ENCODE results near the gene LRP1B. TPM values are rescaled to one million over a fixed set of nuclear protein-coding genes. Genes with fewer than 3 reads are reported as not detected.

Gene LRP1B
- total and polyA plus RNA-seq, 2 of the 8 experiments (the other 6 are each of a cell fraction or from before 2014, with no cell fraction given), result 0.03 TPM; not detected in 1

DNA sequence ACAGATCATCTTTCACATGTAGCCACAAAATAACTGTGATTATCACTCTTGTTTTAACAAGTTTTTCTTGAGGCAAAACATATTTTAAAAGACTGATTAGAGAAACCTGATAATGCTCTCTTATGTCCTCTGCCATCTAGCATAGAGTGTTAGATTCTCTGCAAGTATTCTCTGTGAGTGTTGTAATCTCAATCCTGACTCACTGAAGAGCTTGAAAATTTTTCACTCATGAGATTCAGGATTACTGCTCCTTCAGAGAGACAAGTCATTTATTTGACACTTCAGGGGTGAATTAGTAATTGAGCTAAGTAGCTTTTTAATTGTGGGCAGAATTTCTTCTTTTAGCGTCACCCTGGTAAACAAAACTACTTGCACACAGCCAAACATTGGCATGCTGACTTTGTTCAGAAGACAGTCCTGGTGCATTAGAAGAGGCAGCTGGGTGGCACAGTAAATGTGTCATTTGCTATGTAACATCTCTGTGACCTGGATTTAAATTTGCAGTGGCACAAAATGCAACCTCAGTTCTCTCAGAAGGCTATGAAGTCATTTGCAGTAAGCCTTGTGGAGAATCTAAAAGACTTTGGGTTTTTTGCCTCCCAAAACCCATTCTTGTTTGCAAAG is 172.9 kb downstream of the LRP1B start (continued):
- TF ChIP-seq, protein P1, sequence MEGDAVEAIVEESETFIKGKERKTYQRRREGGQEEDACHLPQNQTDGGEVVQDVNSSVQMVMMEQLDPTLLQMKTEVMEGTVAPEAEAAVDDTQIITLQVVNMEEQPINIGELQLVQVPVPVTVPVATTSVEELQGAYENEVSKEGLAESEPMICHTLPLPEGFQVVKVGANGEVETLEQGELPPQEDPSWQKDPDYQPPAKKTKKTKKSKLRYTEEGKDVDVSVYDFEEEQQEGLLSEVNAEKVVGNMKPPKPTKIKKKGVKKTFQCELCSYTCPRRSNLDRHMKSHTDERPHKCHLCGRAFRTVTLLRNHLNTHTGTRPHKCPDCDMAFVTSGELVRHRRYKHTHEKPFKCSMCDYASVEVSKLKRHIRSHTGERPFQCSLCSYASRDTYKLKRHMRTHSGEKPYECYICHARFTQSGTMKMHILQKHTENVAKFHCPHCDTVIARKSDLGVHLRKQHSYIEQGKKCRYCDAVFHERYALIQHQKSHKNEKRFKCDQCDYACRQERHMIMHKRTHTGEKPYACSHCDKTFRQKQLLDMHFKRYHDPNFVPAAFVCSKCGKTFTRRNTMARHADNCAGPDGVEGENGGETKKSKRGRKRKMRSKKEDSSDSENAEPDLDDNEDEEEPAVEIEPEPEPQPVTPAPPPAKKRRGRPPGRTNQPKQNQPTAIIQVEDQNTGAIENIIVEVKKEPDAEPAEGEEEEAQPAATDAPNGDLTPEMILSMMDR (IDR thresholded peaks at IDR 0.05; ENCODE audit: control extremely low read depth in 1 of 3, insufficient read depth in 1 of 3, low read depth in 1 of 3, low read length in 3 of 3), result no peak
- TF ChIP-seq FOSL1 (IDR thresholded peaks at IDR 0.05; ENCODE audit: insufficient read depth, low read depth, low read length), result no peak

Measured in H1 (cell line).